IMR-90 (cell line): Measurements from ENCODE around the gene C5orf24. TPM values are rescaled to one million over a fixed set of nuclear protein-coding genes. Genes with fewer than 3 reads are reported as not detected.

Experiments used
- ATAC-seq: fragments of 200-7000 bp; cut with Tn5 transposase; 2 replicates; pipeline ENCODE4 v1.9.1; 2020; ENCODE audit warnings: low read depth, mild to moderate bottlenecking, moderate library complexity
- BruUV-seq: library from RNA; stranded (reverse); fragments of 400-500 nt; replicated peaks from 2 replicates; lab custom pipeline; 2021; lab: Mats Ljungman, UMichigan
- CTCF ChIA-PET: fragments of 300-600 bp; formaldehyde crosslinking; extraction: SDS; loops from one replicate; lab custom pipeline; 2021; ENCODE audit warnings: antibody characterized with exemption; lab: Yijun Ruan, JAX
- POLR2A ChIA-PET: fragments of 300-600 bp; sonication (Branson Sonifier 250); formaldehyde crosslinking; loops from one replicate; lab custom pipeline; 2022; ENCODE audit warnings: antibody characterized with exemption; ENCODE audit not compliant: unreplicated experiment; lab: Charles Lee
- DNase-seq: peaks from one replicate; pipeline ENCODE4 v3.0.0; 2013
- H2AFZ ChIP-seq: replicated peaks from 2 replicates; pipeline ENCODE3; 2013; ENCODE audit warnings: low read length, mild to moderate bottlenecking; ENCODE audit not compliant: poor library complexity
- H2AK5ac ChIP-seq: 2 replicates; pipeline ENCODE4 v1.6.1; 2013; ENCODE audit warnings: low read depth, low read length, inconsistent platforms
- H2AK9ac ChIP-seq: replicated peaks from 2 replicates; pipeline ENCODE3; 2013; ENCODE audit warnings: mild to moderate bottlenecking, low read depth, low read length, moderate library complexity; ENCODE audit not compliant: poor library complexity
- H2BK120ac ChIP-seq: 2 replicates; pipeline ENCODE4 v1.6.1; 2013; ENCODE audit warnings: low read depth, low read length, inconsistent platforms
- H2BK15ac ChIP-seq: 3 replicates; pipeline ENCODE4 v1.6.1; 2013; ENCODE audit warnings: low read depth, low read length, inconsistent platforms
- H2BK20ac ChIP-seq: 2 replicates; pipeline ENCODE4 v1.6.1; 2013; ENCODE audit warnings: low read depth, mild to moderate bottlenecking, inconsistent platforms, low read length, moderate library complexity
- H2BK5ac ChIP-seq: 2 replicates; pipeline ENCODE4 v1.6.1; 2013; ENCODE audit warnings: mild to moderate bottlenecking, low read depth, low read length, inconsistent platforms; ENCODE audit not compliant: poor library complexity, severe bottlenecking
- H3K14ac ChIP-seq: replicated peaks from 2 replicates; pipeline ENCODE4 v1.6.1; 2013; ENCODE audit warnings: low read depth, low read length, inconsistent platforms
- H3K18ac ChIP-seq: 2 replicates; pipeline ENCODE4 v1.6.1; 2013; ENCODE audit warnings: low read depth, low read length, control low read depth
- H3K23ac ChIP-seq: 2 replicates; pipeline ENCODE4 v1.6.1; 2013; ENCODE audit warnings: low read depth, low read length, inconsistent platforms
- H3K27ac ChIP-seq: 2 replicates; pipeline ENCODE4 v1.5.1; 2013; ENCODE audit warnings: mild to moderate bottlenecking, control low read depth, low read length; ENCODE audit not compliant: insufficient read depth
- H3K27me3 ChIP-seq: 2 replicates; pipeline ENCODE4 v1.6.1; 2013; ENCODE audit warnings: low read length; ENCODE audit not compliant: control insufficient read depth, insufficient read depth
- H3K36me3 ChIP-seq: 2 replicates; pipeline ENCODE4 v1.6.1; 2013; ENCODE audit warnings: low read length, mixed read lengths; ENCODE audit not compliant: control insufficient read depth, insufficient read depth
- H3K4ac ChIP-seq: 2 replicates; pipeline ENCODE4 v1.6.1; 2013; ENCODE audit warnings: low read depth, low read length, inconsistent platforms
- H3K4me1 ChIP-seq: 2 replicates; pipeline ENCODE4 v1.6.1; 2013; ENCODE audit warnings: low read length, mixed read lengths; ENCODE audit not compliant: control insufficient read depth, insufficient read depth
- H3K4me2 ChIP-seq: 2 replicates; pipeline ENCODE4 v1.6.1; 2013; ENCODE audit warnings: low read depth, mild to moderate bottlenecking, control low read depth, low read length, moderate library complexity
- H3K4me3 ChIP-seq: 2 replicates; pipeline ENCODE4 v1.5.1; 2013; ENCODE audit warnings: low read depth, mild to moderate bottlenecking, control low read depth, low read length, moderate library complexity; ENCODE audit not compliant: insufficient read depth
- H3K56ac ChIP-seq: 2 replicates; pipeline ENCODE4 v1.6.1; 2013; ENCODE audit warnings: low read length, inconsistent platforms; ENCODE audit not compliant: insufficient read depth; ENCODE audit errors: extremely low read depth
- H3K79me1 ChIP-seq, 2 experiments: 2 replicates each; pipeline ENCODE4 v1.6.1; 2013; ENCODE audit warnings: low read length in 2 of 2, inconsistent platforms in 1 of 2, low read depth in 1 of 2
- H3K9ac ChIP-seq: 2 replicates; pipeline ENCODE4 v1.6.1; 2013; ENCODE audit warnings: low read depth, low read length, control low read depth
- H3K9me1 ChIP-seq: 2 replicates; pipeline ENCODE4 v1.6.1; 2013; ENCODE audit warnings: low read length, inconsistent platforms; ENCODE audit not compliant: insufficient read depth
- H3K9me3 ChIP-seq: 2 replicates; pipeline ENCODE4 v1.6.1; 2013; ENCODE audit warnings: low read length; ENCODE audit not compliant: control insufficient read depth, insufficient read depth
- H4K20me1 ChIP-seq: 2 replicates; pipeline ENCODE4 v1.6.1; 2013; ENCODE audit warnings: low read length, inconsistent platforms; ENCODE audit not compliant: insufficient read depth
- H4K5ac ChIP-seq: 2 replicates; pipeline ENCODE4 v1.6.1; 2013; ENCODE audit warnings: mild to moderate bottlenecking, low read depth, low read length, control low read depth
- H4K8ac ChIP-seq, 2 experiments: 2 replicates each; pipeline ENCODE4 v1.6.1; 2013; ENCODE audit warnings: low read depth in 2 of 2, low read length in 2 of 2, control low read depth in 1 of 2, inconsistent platforms in 1 of 2
- H4K91ac ChIP-seq: 2 replicates; pipeline ENCODE4 v1.6.1; 2013; ENCODE audit warnings: low read depth, low read length, inconsistent platforms; ENCODE audit not compliant: insufficient read depth
- BHLHE40 ChIP-seq: fragments of 150-350 bp; IDR thresholded peaks from 2 replicates; pipeline ENCODE4 v1.6.1; 2016; ENCODE audit warnings: mild to moderate bottlenecking, low read depth, low read length
- CEBPB ChIP-seq: IDR thresholded peaks from 2 replicates; pipeline ENCODE4 v1.6.1; 2012; ENCODE audit warnings: low read depth, low read length, improper control_type of control experiment
- CHD1 ChIP-seq: IDR thresholded peaks from 2 replicates; pipeline ENCODE4 v1.6.1; 2012; ENCODE audit warnings: low read depth, low read length, improper control_type of control experiment
- CTCF ChIP-seq: conservative IDR thresholded peaks from 2 replicates; pipeline ENCODE4 v1.5.1; 2012; ENCODE audit warnings: mild to moderate bottlenecking, low read depth, low read length, improper control_type of control experiment
- ELK1 ChIP-seq: fragments of 150-350 bp; IDR thresholded peaks from 2 replicates; pipeline ENCODE4 v1.6.1; 2016; ENCODE audit warnings: low read depth, mild to moderate bottlenecking, low read length, moderate library complexity, borderline replicate concordance
- FOS ChIP-seq: fragments of 150-350 bp; IDR thresholded peaks from 2 replicates; pipeline ENCODE4 v1.6.1; 2016; ENCODE audit warnings: low read depth, low read length
- MAFK ChIP-seq: IDR thresholded peaks from 2 replicates; pipeline ENCODE4 v1.6.1; 2012; ENCODE audit warnings: low read depth, low read length, improper control_type of control experiment
- MAZ ChIP-seq: IDR thresholded peaks from 2 replicates; pipeline ENCODE4 v1.6.1; 2012; ENCODE audit warnings: low read depth, mild to moderate bottlenecking, low read length, improper control_type of control experiment, moderate library complexity, borderline replicate concordance
- NFE2L2 ChIP-seq: fragments of 150-350 bp; IDR thresholded peaks from 2 replicates; pipeline ENCODE4 v1.6.1; 2016; ENCODE audit warnings: low read depth, mild to moderate bottlenecking, low read length
- POLR2A ChIP-seq: IDR thresholded peaks from 2 replicates; pipeline ENCODE4 v1.6.1; 2012; ENCODE audit warnings: mild to moderate bottlenecking, low read depth, low read length
- RAD21 ChIP-seq: IDR thresholded peaks from 2 replicates; pipeline ENCODE4 v1.6.1; 2012; ENCODE audit warnings: low read length, improper control_type of control experiment
- RCOR1 ChIP-seq: IDR thresholded peaks from 2 replicates; pipeline ENCODE4 v1.6.1; 2012; ENCODE audit warnings: mild to moderate bottlenecking, low read length, improper control_type of control experiment; ENCODE audit not compliant: insufficient replicate concordance
- RFX5 ChIP-seq: IDR thresholded peaks from 2 replicates; pipeline ENCODE4 v1.8.0; 2012; ENCODE audit warnings: low read depth, mild to moderate bottlenecking, low read length, moderate library complexity
- SMC3 ChIP-seq: fragments of 150-350 bp; IDR thresholded peaks from 2 replicates; pipeline ENCODE4 v1.6.1; 2016; ENCODE audit warnings: low read depth, mild to moderate bottlenecking, antibody characterized with exemption, low read length, moderate library complexity
- USF2 ChIP-seq: fragments of 150-350 bp; IDR thresholded peaks from 2 replicates; pipeline ENCODE4 v1.6.1; 2017; ENCODE audit warnings: mild to moderate bottlenecking, antibody characterized with exemption, low read length, low read depth
- WGBS, 2 experiments: methylation state at CpG; one replicate each; pipeline versions ENCODE4 v1.1.5 to v1.1.7; 2013; ENCODE audit warnings: missing lambda C conversion rate in 2 of 2; ENCODE audit not compliant: insufficient read length in 1 of 2; ENCODE audit errors: extremely low coverage in 2 of 2; 5-methylcytosine and 5-hydroxymethylcytosine counted together
- dilution Hi-C: fragments of 300-500 bp; cut with HindIII; formaldehyde crosslinking; loops from one replicate; pipeline ENCODE4 v1.14.3; 2018; ENCODE audit warnings: low sequenced_read_pairs; ENCODE audit not compliant: unreplicated experiment
- in situ Hi-C: fragments of 300-500 bp; cut with MboI; formaldehyde crosslinking; loops from 3 replicates; pipeline ENCODE4 v1.14.3; 2019; ENCODE audit warnings: low sequenced_read_pairs, inconsistent platforms, mixed read lengths
- intact Hi-C: fragments of 100-400 bp; cut with micrococcal nuclease; formaldehyde crosslinking; loops from 2 replicates; pipeline ENCODE4 v1.10.0; 2022
- polyA plus RNA-seq, 3 experiments: library from polyadenylated mRNA; depleted of rRNA; stranded (reverse); fragments of >200 nt; gene quantifications; 2 replicates each; pipeline ENCODE4 v1.2.3, GENCODE V29; 2012; ENCODE audit warnings: low replicate concordance in 1 of 3
- total RNA-seq: library from RNA; depleted of rRNA; stranded (reverse); fragments of >200 nt; gene quantifications from 2 replicates; pipeline ENCODE4 v1.2.3, GENCODE V29; 2012

The C5orf24 gene
- total and polyA plus RNA-seq, 2 of the 4 experiments (the other 2 are of a cell fraction) = 29.8 to 44.9 TPM

GRCh38 chr5:134833340-134834032, 12.3 kb upstream of the C5orf24 start:
- peak; percentile 92 for ATAC-seq
- H3K27ac ChIP-seq = peak overlapping the region; percentile 98
- POLR2A ChIA-PET = interaction anchor here (1.2 kb wide), 1 partner anchor 16 kb away, joined by 3 read pairs; no protein-coding TSS in a partner anchor
- no peak for TF ChIP-seq RCOR1
- TF ChIP-seq FOS = no peak
- TF ChIP-seq ELK1 = no peak
- no peak for TF ChIP-seq MAFK
- TF ChIP-seq RAD21 = no peak
- no peak for TF ChIP-seq RFX5
- TF ChIP-seq CEBPB = no peak
- TF ChIP-seq POLR2A = no peak
- TF ChIP-seq MAZ = no peak
- TF ChIP-seq USF2 = no peak
- no peak for TF ChIP-seq BHLHE40
- no peak for TF ChIP-seq NFE2L2
- no peak for TF ChIP-seq CHD1
- TF ChIP-seq SMC3 = no peak
- no peak for TF ChIP-seq CTCF

More at GRCh38 chr5:134833340-134834032, 12.3 kb upstream of the C5orf24 start:
- H3K56ac ChIP-seq = peak overlapping the region; percentile 82
- peak overlapping the region; percentile 77; the same call in 1 of the 2 replicates for H2AK5ac ChIP-seq
- peaks cover 11% of the 10 kb centered on the region for H3K4me1 ChIP-seq
- WGBS, 2 experiments = 20 to 100% methylated on average over 1 of the region's 3 CpGs
- peak overlapping the region; percentile 44; the same call in 1 of the 2 replicates for H3K23ac ChIP-seq
- H2BK120ac ChIP-seq = peak overlapping the region; percentile 92
- no peaks in the 10 kb centered on the region for H3K27me3 ChIP-seq
- peak overlapping the region; percentile 94 to 97 for H4K8ac ChIP-seq
- CTCF ChIA-PET = no interaction called here
- in situ Hi-C loops = no loop called here
- H3K14ac ChIP-seq = peak overlapping the region; percentile 87
- DNase-seq = peak; percentile 86
- H3K4me2 ChIP-seq = peak overlapping the region; percentile 56; the same call in 1 of the 2 replicates
- H3K9ac ChIP-seq = peak overlapping the region; percentile 39; the same call in 1 of the 2 replicates
- H2BK20ac ChIP-seq = peak overlapping the region; percentile 95
- H3K4me3 ChIP-seq = no peak overlapping the region
- peak overlapping the region; percentile 89 for H4K5ac ChIP-seq
- H2BK5ac ChIP-seq = peak overlapping the region; percentile 97
- no peaks in the 10 kb centered on the region for H3K9me3 ChIP-seq
- H3K4ac ChIP-seq = peak overlapping the region; percentile 81; the same call in 1 of the 2 replicates
- no TSS peak for BruUV-seq
- peaks cover 11% of the 10 kb centered on the region; the same call in 1 of the 2 replicates for H3K9me1 ChIP-seq
- peaks cover 9 to 28% of the 10 kb centered on the region in 2 experiments for H3K79me1 ChIP-seq
- H3K36me3 ChIP-seq = peaks cover 8% of the 10 kb centered on the region
- H4K91ac ChIP-seq = peak overlapping the region; percentile 86
- H4K20me1 ChIP-seq = no peaks in the 10 kb centered on the region
- H2AFZ ChIP-seq = no peak overlapping the region
- dilution Hi-C loops = no loop called here
- H2AK9ac ChIP-seq = no peak overlapping the region
- peak overlapping the region; percentile 95 for H3K18ac ChIP-seq
- intact Hi-C loops = loop anchor here (1.0 kb wide), 1 partner anchor 9 kb away; no protein-coding TSS in a partner anchor
- peak overlapping the region; percentile 47 for H2BK15ac ChIP-seq
